MV-4-11 (cell line): ENCODE data around the gene SGCE.

Experiments used
- DNase-seq: peaks from one replicate; lab custom pipeline; 2025; lab: John Stamatoyannopoulos, UW

The SGCE gene

DNA sequence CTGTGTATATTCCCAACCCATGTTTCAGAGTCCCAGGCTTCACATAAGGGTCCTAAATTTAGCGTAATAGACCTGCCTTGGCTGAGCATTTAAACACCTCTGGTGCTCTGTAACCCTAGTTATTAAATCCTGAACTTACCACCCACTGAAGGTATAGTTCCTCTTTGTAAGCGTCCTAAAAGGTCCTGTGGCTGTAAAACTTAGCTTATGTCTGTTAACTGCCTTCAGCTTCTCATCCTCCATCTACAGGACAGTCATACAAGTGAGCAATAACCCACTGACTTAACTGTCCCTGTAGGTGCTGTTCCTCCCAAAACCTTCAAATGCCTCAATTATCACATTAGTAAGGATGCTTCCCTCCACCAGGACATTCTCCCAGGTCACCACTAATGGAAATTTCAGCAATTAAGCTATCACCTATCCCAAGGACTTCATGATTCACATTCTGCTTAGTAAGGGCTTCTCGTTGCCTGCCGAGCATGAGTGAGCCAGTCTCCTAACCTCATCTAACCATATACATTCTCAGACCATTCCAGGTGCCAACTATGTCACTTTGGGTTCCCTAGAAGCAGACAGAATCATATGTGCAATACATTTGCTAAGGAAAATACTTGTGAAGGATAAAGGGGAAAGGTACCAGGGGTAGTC lies 90.6 kb downstream of the SGCE start:
- peak; percentile 2 for DNase-seq

DNA sequence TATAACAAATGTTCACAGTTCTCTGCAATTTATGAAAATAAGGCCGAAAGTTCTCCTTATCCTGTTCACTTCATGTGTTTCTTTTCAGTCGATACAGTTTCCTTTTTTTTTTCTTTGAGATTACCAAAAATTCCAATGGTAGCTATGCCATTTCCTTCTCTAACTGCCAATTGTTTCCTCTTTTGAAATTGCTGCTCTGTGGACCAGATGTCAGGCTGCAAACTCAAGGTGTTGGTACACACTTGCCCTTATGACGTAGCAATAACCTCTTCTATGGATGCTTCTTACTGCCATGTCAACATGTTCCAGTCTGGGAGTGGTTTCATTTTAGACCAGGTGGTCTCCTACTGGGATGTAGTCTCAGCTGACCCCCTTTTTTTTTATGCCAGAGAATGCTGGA lies 93.4 kb downstream of the SGCE start:
- DNase-seq: no peak

DNA sequence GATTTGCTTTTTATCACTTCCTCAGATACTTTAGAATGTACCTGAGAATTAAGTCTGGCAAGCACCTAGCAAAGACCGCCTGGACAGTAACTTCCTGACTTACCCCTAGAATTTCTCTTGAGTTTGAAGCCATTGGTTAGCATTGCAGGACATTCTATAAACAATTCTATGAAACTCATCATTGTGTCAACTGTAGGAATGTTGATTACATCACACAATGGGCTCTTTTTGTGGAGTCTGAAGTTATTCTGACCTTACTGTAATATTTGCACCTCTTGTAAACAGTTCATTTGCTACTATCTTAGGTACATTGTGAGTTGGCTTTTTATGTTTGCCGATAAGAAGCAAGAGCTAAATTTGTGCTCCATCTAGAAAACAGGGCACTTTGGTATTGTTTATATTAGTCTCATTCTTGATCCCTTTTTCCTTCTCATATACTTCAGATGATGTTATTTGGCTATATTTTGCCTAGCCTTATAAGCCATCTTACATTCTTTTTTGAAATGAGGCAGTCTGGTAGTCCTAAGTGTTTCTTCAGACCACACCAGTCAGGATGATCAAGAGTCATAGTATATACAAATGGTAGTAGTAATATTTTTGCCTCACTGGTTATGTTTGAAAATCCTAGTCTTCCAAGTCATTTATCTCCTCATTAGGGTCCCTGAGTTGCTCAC lies 94.0 kb downstream of the SGCE start:
- no peak for DNase-seq

GRCh38 chr7:94559972-94560371 lies 96.0 kb downstream of the SGCE start:
- no peak for DNase-seq

- DNase-seq: no peak
These were observed 98.7 kb downstream of the SGCE start for GRCh38 chr7:94557215-94557614.

DNA sequence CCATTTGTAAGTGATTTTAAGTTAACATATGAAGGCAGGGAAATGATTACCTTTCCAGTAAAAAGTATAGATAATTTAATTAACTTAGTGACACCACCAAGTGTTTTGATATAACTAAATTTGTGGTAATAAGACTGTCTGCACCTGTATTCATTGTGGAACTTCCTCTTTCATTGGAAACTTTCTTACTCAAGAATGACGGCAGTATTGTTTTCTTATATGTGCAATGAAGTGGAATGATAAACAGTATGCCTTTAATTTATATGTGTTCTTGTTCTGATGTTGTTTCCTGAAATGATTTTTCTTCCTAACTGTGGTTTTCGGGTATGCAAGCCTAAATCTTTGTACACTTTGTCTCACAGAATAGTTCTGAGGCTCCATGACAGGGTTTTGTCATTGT lies 99.9 kb downstream of the SGCE start:
- no peak for DNase-seq

DNA sequence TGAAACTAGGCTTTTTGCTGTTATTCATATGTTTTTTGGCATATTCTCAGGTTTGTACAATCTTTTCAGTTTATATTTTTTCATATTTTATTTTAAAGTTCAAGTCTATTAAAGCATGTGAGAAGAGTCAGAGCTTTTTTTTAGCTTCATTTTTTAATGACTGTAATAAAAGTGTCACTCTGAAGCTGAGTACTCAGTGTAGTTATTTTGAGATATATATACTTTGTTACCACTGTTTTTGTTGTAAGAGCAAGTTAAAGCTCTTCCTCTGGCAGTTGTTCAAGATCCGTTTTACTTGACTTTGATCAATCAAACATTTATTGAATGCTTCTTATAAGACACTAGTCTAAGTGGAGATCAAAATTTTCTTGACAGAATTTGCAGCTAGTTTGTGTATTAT lies 108.8 kb downstream of the SGCE start:
- DNase-seq: no peak

GRCh38 chr7:94540428-94540827 lies 115.5 kb downstream of the SGCE start:
- DNase-seq: no peak
